GM19372 (cell line): Measurements from ENCODE around the gene ATP6V1F.

ENCODE experiments used
- ATAC-seq: cut with Tn5 transposase; IDR thresholded peaks from one replicate; pipeline ENCODE4 v1.9.1; 2021; ENCODE audit warnings: mild to moderate bottlenecking, low read depth, moderate library complexity; ENCODE audit not compliant: unreplicated experiment

Gene ATP6V1F

DNA sequence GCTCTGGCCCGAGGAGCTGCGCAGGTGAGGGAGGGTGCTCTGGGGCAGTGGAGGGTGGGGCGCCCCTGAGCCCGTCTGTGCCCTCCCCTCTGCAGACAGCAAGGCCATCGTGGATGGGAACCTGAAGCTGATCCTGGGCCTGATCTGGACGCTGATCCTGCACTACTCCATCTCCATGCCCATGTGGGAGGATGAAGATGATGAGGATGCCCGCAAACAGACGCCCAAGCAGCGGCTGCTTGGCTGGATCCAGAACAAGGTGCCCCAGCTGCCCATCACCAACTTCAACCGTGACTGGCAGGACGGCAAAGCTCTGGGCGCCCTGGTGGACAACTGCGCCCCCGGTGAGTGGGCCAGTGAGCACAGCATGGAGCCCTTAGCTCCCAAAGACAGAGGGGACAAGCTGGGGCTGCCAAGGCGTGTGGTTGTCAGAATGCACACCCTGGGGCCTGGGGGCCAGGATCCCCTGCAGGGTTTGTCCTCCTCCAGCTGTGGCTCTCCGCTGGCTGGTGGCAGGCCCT is 27.4 kb upstream of the ATP6V1F start:
- ATAC-seq, result no peak

GRCh38 chr7:128835790-128836641 is 26.6 kb upstream of the ATP6V1F start:
- no peak for ATAC-seq

DNA sequence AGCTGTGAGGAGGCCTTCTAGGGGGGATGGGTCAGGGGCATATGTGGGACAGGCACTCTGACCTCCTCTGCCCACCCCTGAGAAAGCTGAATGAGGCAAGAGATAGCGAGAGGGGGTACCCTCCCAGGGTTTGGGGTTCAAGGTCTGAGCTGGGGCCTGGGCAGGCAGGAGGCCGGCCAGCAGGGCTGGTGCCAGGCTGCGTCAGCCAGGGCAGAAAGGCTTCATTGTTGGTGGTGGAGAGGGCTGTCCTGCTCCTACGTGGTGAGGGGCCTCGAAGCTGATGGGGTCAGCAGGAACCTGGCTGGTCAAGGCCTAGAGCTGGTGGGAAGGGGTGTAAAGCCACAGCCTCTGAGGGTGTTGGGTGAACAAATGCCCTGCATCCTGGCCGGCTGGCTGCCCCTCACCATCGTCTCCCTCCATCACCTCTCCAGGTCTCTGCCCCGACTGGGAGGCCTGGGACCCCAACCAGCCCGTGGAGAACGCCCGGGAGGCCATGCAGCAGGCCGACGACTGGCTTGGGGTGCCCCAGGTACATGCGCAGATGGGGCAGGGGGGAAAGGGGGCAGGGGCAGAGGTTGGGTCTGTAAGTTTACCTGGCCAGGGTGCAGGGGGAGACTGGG is 25.8 kb upstream of the ATP6V1F start:
- no peak for ATAC-seq

DNA sequence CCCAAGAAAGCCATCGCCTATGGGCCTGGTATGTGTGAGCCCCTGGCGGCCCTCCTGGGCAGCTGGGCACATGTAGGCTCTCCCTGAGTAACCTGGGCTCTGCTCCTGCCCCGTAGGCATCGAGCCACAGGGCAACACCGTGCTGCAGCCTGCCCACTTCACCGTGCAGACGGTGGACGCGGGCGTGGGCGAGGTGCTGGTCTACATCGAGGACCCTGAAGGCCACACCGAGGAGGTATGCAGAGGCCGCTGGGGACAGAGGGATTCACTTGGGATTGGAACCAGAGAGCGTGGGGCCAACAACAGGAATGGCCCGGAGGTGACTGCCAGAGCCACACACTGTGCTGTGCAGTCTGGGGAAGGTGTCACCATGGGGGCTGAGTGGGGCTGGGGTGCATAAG is 25.1 kb upstream of the ATP6V1F start:
- ATAC-seq, result no peak

GRCh38 chr7:128838109-128838779 is 24.4 kb upstream of the ATP6V1F start:
- no peak for ATAC-seq

DNA sequence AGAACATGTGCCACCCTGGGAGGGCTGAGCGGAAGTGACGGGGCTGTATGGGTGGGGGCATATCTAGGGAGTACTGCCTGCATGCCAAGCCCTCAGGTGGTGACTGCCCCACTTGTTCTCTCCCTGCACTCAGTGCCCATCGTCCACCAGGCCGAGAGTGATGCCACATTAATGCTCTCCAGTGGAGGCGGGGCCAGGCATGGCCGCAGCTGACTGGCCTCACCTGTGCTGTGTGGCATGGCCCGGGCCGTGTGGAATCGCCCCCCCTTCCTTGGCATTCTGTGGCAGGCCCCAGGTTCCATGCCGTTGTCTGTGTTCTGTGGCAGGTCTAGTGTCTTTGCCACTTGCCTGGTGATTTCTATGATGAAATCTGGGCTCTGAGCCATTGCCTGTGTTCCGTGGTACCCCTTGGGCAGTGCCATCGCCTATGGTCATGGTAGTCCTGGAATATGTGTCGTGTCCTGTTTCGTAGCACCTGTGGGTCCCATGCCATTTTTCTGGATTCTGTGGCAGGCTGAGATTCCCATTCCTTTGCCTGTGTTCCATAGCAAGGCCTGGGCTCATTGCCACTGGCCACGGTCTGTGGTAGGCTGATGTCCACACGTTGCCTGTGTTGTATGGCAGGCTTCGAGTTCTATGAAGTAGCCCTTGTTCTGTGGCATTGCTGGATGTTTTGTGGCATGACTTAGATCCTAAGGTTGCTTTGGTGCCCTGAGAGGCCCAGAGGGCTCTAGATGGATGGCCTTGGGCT is 23.5 kb upstream of the ATP6V1F start:
- ATAC-seq, result no peak

- ATAC-seq, result no peak
Observed at GRCh38 chr7:128839751-128840177, 22.9 kb upstream of the ATP6V1F start.

DNA sequence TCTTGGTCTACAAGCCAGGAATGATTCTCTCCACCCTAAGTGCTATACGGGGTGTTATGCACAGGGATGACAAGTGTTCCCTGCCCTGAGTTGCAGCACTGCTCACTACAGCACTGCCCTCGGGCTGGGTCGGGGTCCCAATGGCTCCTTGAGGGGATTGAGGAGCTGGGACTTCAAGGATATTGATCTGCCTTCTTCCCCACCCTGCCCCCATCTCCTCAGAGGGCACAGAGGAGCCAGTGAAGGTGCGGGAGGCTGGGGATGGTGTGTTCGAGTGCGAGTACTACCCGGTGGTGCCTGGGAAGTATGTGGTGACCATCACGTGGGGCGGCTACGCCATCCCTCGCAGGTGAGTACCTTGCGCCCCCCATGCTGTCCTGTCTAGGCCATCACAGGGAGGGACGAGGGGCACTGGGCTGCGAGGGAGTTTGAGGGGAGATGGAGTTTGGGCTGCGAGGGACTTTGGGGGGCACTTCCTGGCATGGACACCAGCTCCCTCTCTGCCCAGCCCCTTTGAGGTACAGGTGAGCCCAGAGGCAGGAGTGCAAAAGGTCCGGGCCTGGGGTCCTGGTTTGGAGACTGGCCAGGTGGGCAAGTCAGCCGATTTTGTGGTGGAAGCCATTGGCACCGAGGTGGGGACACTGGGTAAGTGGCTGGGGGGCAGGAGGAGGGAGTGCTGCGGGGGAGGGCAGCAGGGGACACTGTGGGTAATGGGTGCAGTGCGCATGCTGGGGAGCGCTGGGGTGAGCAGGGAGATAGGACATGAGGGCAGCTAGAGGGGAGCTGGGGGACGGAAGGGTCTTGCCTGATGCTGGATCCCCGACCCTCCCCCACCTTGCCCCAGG is 22.1 kb upstream of the ATP6V1F start:
- ATAC-seq, result no peak

- ATAC-seq, result no peak
Observed at GRCh38 chr7:128841171-128841690, 21.4 kb upstream of the ATP6V1F start.

DNA sequence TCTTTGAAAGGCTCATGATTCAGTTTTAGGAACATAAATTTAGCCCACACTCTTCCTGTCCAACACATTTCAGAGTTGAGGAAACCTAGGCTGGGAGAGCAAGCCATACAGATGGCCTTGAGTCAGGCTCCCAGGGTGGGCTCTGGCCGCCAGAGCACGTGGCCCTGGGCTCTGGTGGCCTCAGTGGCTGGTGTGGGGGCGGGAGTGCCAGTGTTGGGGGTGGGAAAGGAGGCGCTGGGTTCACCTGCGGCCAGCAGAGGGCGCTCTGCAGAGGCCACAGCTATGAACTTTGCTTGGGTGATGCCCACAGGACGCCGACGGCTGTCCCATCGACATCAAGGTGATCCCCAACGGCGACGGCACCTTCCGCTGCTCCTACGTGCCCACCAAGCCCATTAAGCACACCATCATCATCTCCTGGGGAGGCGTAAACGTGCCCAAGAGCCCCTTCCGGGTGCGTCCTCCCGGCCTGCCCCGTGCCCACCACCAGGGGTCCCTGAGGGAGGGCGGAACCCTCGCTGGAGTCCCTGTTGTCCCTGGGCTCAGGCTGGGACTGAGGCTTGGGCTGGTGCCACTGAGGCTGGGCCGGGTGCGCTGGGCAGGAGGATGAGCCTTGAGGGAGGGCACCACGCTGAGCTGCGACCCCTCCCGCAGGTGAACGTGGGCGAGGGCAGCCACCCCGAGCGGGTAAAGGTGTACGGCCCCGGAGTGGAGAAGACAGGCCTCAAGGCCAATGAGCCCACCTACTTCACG is 20.6 kb upstream of the ATP6V1F start:
- no peak for ATAC-seq

- no peak for ATAC-seq
Observed at GRCh38 chr7:128842674-128843641, 19.7 kb upstream of the ATP6V1F start.

GRCh38 chr7:128843938-128844621 is 18.6 kb upstream of the ATP6V1F start:
- ATAC-seq, result no peak

- no peak for ATAC-seq
Observed at GRCh38 chr7:128844777-128845311, 17.8 kb upstream of the ATP6V1F start.

GRCh38 chr7:128845475-128845874 is 17.2 kb upstream of the ATP6V1F start:
- no peak for ATAC-seq

- no peak for ATAC-seq
Observed at GRCh38 chr7:128845987-128846386, 16.7 kb upstream of the ATP6V1F start.

- no peak for ATAC-seq
Observed at GRCh38 chr7:128846781-128847444, 15.7 kb upstream of the ATP6V1F start.
